Activated T-cell treated with anti-CD3 and anti-CD28 coated beads, Interleukin-2, amount 50 U/mL, for 1 hour (primary cell): ENCODE results near the gene MYLK.

Experiments used
- DNase-seq: peaks from one replicate; pipeline ENCODE4 v3.0.0-alpha.2; 2020

MYLK gene

GRCh38 chr3:123871946-123872345, 12.2 kb downstream of the MYLK start:
- no peak for DNase-seq

GRCh38 chr3:123870033-123870432, 14.1 kb downstream of the MYLK start:
- DNase-seq = no peak

- no peak for DNase-seq
These were observed 15.0 kb downstream of the MYLK start for GRCh38 chr3:123869165-123869564.

- no peak for DNase-seq
These were observed 19.4 kb downstream of the MYLK start for GRCh38 chr3:123864706-123865105.

GRCh38 chr3:123862152-123862551, 22.0 kb downstream of the MYLK start:
- DNase-seq = no peak

- no peak for DNase-seq
These were observed 22.9 kb downstream of the MYLK start for GRCh38 chr3:123861081-123861836.

- DNase-seq = no peak
These were observed 25.0 kb downstream of the MYLK start for GRCh38 chr3:123859177-123859576.

GRCh38 chr3:123854905-123855304, 29.2 kb downstream of the MYLK start:
- DNase-seq = no peak

GRCh38 chr3:123853686-123854372, 30.3 kb downstream of the MYLK start:
- DNase-seq = no peak

GRCh38 chr3:123847209-123847608, 36.9 kb downstream of the MYLK start:
- DNase-seq = no peak

GRCh38 chr3:123843668-123844067, 40.5 kb downstream of the MYLK start:
- DNase-seq = no peak

- DNase-seq = no peak
These were observed 41.4 kb downstream of the MYLK start for GRCh38 chr3:123842711-123843110.

- DNase-seq = no peak
These were observed 42.5 kb downstream of the MYLK start for GRCh38 chr3:123841476-123842238.

GRCh38 chr3:123840961-123841360, 43.2 kb downstream of the MYLK start:
- no peak for DNase-seq

GRCh38 chr3:123837858-123838257, 46.3 kb downstream of the MYLK start:
- no peak for DNase-seq

- no peak for DNase-seq
These were observed 49.5 kb downstream of the MYLK start for GRCh38 chr3:123834631-123835030.

- DNase-seq = no peak
These were observed 50.7 kb downstream of the MYLK start for GRCh38 chr3:123833398-123833785.

GRCh38 chr3:123832692-123833397, 51.3 kb downstream of the MYLK start:
- no peak for DNase-seq

GRCh38 chr3:123831420-123831819, 52.7 kb downstream of the MYLK start:
- no peak for DNase-seq

GRCh38 chr3:123821920-123822319, 62.2 kb downstream of the MYLK start:
- DNase-seq = no peak

GRCh38 chr3:123819949-123820348, 64.2 kb downstream of the MYLK start:
- DNase-seq = no peak

- no peak for DNase-seq
These were observed 65.2 kb downstream of the MYLK start for GRCh38 chr3:123818921-123819429.

- no peak for DNase-seq
These were observed 65.7 kb downstream of the MYLK start for GRCh38 chr3:123818324-123818920.
